HL-60 (cell line): Measurements from ENCODE around the gene GNAI2.
"Not testable (repeated sequence)": the region's sequence is repeated elsewhere in the genome, so short reads cannot be mapped to it uniquely, and the experiment has no call there.

Experiments
- CTCF ChIP-seq: IDR thresholded peaks from one replicate; pipeline ENCODE4 v1.5.1; 2011; ENCODE audit warnings: low read length, control low read depth, inconsistent platforms; ENCODE audit not compliant: insufficient read depth
- POLR2AphosphoS5 ChIP-seq: IDR thresholded peaks from 2 replicates; pipeline ENCODE4 v1.6.1; 2012; ENCODE audit warnings: low read depth

GRCh38 chr3:50272538-50272910, 36.5 kb downstream of the GNAI2 start:
- not testable (repeated sequence) for TF ChIP-seq POLR2AphosphoS5, CTCF
